GM21390 (cell line): Measurements from ENCODE around the gene GTF2IRD2.
A peak's percentile ranks its signal among the peaks of the same experiment; 100 is the strongest.
"Not testable (repeated sequence)": the region's sequence is repeated elsewhere in the genome, so short reads cannot be mapped to it uniquely, and the experiment has no call there.

Experiments used
- ATAC-seq: cut with Tn5 transposase; IDR thresholded peaks from one replicate; pipeline ENCODE4 v1.9.1; 2021; ENCODE audit not compliant: unreplicated experiment

The GTF2IRD2 gene

DNA sequence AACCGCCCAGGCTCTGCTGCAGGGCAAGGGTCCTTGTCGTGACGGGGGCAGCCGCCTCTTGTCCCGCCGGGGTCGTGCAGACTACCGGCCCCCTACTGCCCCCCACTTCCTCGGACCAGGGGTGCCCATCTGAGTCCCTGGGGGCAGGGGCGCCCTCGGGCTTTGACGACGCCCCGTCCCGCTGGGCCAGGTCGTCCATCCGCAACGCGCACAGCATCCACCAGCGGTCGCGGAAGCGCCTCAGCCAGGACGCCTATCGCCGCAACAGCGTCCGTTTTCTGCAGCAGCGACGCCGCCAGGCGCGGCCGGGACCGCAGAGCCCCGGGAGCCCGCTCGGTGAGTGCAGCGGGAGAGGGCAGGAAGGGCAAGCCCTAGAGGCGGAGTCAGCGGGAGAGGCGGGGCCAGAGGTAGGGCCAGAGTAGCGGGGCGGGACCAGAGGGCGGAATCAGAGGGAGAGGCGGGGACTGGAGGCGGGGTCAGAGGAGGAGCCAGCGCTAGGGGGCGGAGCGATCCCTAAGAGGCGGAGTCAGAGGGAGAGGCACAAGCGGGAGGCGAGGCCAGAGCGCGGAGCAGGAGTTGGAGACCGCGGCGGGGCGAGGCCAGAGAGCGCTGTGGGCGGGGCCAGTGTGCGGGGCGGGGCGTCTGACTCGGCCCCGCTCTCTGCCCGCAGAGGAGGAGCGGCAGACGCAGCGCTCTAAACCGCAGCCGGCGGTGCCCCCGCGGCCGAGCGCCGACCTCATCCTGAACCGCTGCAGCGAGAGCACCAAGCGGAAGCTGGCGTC, 62.8 kb downstream of the GTF2IRD2 start:
- peak; percentile 85 for ATAC-seq

GRCh38 chr7:74783595-74783994, 67.8 kb downstream of the GTF2IRD2 start:
- ATAC-seq: not testable (repeated sequence)

GRCh38 chr7:74781746-74782145, 69.7 kb downstream of the GTF2IRD2 start:
- not testable (repeated sequence) for ATAC-seq

DNA sequence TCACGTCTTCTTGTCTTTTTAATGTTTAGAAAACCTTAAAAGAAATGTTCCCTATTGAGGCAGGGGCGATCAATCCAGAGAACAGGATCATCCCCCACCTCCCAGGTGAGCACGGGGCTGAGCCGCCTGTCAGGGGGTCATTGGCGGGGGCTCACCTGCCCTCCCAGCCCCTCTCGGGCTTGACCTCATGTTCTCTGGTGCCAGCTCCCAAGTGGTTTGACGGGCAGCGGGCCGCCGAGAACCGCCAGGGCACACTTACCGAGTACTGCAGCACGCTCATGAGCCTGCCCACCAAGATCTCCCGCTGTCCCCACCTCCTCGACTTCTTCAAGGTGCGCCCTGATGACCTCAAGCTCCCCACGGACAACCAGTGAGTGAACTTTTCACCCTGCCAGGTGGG, 72.4 kb downstream of the GTF2IRD2 start:
- ATAC-seq: not testable (repeated sequence)

DNA sequence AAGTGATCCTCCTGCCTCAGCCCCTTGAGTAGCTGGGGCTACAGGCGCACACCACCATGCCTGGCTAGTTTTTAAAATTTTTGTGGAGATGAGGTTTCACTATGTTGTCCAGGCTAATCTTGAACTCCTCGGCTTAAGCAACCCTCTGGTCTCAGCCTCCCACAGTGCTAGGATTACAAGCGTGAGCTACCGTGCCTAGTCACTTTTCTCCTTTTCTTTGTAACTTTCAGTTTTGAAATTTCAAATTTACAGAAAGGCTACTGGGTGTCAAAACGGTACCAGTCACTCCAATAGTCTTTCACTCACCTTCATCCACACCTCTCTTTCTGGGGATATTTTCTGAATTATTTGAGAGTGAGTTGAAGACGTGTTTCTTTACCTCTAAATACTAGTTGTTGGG, 76.3 kb downstream of the GTF2IRD2 start:
- ATAC-seq: peak; percentile 38

GRCh38 chr7:74773760-74774750, 77.3 kb downstream of the GTF2IRD2 start, which contains the start of gene NCF1:
TSS of gene NCF1 (plus strand) at chr7:74774011. CDS start at chr7:74774032, 21 bp downstream.
- peak; percentile 79 for ATAC-seq

DNA sequence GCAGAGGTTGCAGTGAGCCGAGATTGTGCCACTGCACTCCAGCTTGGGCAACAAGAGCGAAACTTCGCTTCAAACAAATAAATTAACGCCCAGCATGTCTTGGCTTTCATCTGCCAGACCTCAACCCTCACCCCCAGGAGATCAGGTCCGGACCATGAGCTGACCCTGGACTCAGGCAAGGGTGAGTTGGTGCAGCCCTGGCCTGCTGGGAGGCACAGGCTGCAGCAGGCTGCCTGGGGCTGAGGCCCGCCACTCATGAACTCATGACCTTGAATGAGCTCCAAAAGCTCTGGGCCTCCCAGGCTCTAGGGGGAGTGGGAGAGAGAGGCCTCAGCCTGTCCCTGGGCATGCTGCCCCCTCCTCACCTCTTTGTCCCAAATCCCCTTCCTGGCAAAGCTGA, 79.3 kb downstream of the GTF2IRD2 start:
- ATAC-seq: not testable (repeated sequence)

DNA sequence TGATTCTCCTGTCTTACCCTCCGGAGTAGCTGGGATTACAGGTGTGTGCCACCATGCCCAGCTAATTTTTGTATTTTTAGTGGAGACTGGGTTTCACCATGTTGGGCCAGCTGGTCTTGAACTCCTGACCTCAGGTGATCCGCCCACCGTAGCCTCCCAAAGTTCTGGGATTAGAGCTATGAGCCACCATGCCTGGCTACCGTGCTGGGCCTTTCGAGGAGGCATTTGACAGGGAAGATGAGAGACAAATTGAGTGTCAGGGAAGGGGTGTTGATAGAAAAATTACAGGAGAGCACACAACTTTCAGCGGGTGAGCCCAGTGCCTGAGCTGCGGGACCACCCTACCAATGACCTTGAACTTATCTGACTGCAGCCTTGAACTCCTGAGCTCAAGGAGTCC, 81.3 kb downstream of the GTF2IRD2 start:
- ATAC-seq: not testable (repeated sequence)

- not testable (repeated sequence) for ATAC-seq
Observed at GRCh38 chr7:74766991-74767390, 84.4 kb downstream of the GTF2IRD2 start.

DNA sequence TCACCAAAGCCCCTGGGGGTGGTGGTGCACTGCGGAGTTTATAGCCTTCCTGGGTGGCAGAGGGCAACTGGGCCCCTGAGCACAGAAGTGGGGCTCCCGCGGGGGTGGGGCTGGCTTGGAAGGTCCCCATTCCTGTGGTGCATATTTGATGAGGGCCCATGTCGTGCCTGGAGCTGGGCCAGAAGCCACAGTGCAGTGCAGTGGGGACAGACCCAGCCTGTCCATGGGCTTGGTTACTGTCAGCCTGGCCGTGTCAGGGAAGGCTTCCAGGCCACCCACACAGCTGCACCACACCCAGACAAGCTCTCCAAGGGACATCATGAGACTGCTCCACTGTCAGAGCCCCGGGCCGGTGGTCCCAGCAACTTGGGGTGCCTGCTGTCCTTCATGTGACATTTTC, 84.9 kb downstream of the GTF2IRD2 start:
- not testable (repeated sequence) for ATAC-seq

- not testable (repeated sequence) for ATAC-seq
Observed at GRCh38 chr7:74765205-74765918, 86.0 kb downstream of the GTF2IRD2 start.

GRCh38 chr7:74758982-74759381, 92.4 kb downstream of the GTF2IRD2 start:
- not testable (repeated sequence) for ATAC-seq

DNA sequence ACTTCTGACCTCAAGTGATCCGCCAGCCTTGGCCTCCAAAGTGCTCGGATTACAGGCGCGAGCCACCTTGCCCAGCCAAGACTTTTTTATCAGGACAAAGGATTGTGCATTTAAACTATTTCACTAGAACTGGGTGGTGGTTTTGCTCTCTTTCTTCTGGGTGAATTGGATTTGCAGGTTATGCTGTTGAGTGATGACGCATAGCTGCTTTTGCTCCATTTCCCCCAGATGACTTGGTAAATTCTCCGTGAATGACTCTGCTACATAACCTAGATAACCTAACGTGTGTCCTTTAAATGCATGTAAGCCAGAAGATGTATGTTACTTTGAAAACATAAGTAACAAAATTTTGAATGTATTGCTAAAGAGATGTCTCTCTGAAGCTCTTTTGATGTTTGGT, 93.1 kb downstream of the GTF2IRD2 start:
- not testable (repeated sequence) for ATAC-seq

- not testable (repeated sequence) for ATAC-seq
Observed at GRCh38 chr7:74756673-74757072, 94.7 kb downstream of the GTF2IRD2 start.

DNA sequence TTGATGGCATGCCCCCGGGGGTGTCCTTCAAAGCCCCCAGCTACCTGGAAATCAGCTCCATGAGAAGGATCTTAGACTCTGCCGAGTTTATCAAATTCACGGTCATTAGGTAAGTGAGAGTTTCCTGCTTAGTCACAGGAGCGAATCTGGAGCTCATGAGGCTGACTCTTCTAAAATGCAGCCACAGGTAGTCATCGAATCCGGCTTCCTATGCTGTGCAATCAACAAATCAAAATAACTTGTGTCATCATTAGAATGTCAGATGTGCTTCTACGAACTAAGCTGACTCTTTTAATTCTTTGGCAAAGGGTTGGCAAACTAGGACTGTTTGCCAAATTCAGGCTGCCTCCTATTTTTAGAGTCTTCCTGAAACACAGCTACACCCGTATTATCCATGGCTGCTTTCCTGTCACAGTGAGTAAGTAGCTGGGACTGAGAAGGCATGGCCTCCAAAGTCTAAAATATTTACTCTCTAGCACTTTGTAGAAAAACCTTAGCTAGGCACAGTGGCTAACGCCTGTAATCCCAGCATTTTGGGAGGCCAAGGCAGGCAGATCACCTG, 97.4 kb downstream of the GTF2IRD2 start:
- not testable (repeated sequence) for ATAC-seq
